GM18505 (cell line): ENCODE measurements around the gene SLCO2A1.

ENCODE experiments used
- ATAC-seq: cut with Tn5 transposase; IDR thresholded peaks from one replicate; pipeline ENCODE4 v1.9.1; 2021; ENCODE audit not compliant: unreplicated experiment
- POLR2A ChIP-seq: IDR thresholded peaks from 4 replicates; pipeline ENCODE4 v1.6.1; 2011; ENCODE audit warnings: borderline replicate concordance; ENCODE audit not compliant: insufficient read depth, insufficient read length; ENCODE audit errors: extremely low read depth

The SLCO2A1 gene

GRCh38 chr3:133887074-133887802 lies 142.5 kb downstream of the SLCO2A1 start:
- no peak for TF ChIP-seq POLR2A
- ATAC-seq = no peak

GRCh38 chr3:133886031-133886722 lies 143.5 kb downstream of the SLCO2A1 start:
- no peak for ATAC-seq
- no peak for TF ChIP-seq POLR2A

GRCh38 chr3:133884887-133885711 lies 144.6 kb downstream of the SLCO2A1 start:
- TF ChIP-seq POLR2A = no peak
- no peak for ATAC-seq

- no peak for TF ChIP-seq POLR2A
- no peak for ATAC-seq
These were observed 145.5 kb downstream of the SLCO2A1 start for GRCh38 chr3:133884054-133884886.

GRCh38 chr3:133883641-133884040 lies 146.1 kb downstream of the SLCO2A1 start:
- no peak for TF ChIP-seq POLR2A
- no peak for ATAC-seq

GRCh38 chr3:133882986-133883586 lies 146.6 kb downstream of the SLCO2A1 start:
- no peak for ATAC-seq
- TF ChIP-seq POLR2A = no peak

GRCh38 chr3:133881939-133882825 lies 147.5 kb downstream of the SLCO2A1 start:
- no peak for ATAC-seq
- no peak for TF ChIP-seq POLR2A

GRCh38 chr3:133881492-133881891 lies 148.2 kb downstream of the SLCO2A1 start:
- TF ChIP-seq POLR2A = no peak
- ATAC-seq = no peak

GRCh38 chr3:133880886-133881455 lies 148.8 kb downstream of the SLCO2A1 start:
- TF ChIP-seq POLR2A = no peak
- ATAC-seq = no peak

GRCh38 chr3:133880287-133880686 lies 149.4 kb downstream of the SLCO2A1 start:
- no peak for TF ChIP-seq POLR2A
- no peak for ATAC-seq

- ATAC-seq = no peak
- no peak for TF ChIP-seq POLR2A
These were observed 151.2 kb downstream of the SLCO2A1 start for GRCh38 chr3:133878518-133878917.
